ENCODE results near the gene ARHGEF10L.

DNA sequence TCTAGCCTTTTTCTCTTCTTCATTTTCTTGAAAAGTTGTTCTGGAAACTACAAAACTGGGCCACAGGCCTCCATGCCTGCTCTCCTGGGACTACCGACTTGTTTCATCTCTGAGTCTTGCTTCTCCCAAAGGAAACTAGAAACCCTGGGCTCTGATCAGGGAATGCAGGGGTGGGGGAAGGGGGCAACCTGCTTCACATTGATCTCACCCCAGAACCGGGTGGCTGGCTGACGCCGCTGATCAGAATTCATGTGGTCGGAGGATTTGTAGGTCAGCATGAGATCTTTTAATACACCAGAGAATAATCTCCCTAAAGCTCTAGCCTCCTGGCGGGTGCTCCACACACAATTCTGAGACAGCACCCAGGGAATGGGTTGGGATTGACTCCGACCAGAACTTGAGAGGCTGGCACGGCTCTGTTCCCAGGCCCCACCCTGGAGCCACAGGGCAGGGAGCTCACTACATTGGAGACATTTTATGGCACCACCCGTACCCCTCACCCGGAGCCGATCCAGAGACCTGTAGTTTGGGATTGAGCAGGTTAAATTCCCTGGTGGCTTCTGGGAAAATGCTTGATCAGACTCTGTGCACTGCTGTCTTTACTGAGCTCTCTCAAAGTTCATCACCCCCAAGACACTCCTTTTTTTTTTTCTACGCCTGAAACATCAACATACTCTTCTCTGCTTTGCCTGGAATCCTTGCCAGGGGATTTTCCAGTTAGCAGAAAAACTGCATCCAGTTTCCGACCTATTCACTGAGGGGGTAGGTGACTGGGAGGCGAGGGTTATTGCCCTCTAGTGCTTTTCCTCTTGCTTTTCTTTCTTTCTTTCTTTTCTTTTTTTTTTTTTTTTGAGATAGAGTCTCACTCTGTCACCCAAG, 12.2 kb upstream of the ARHGEF10L start:
- no peak for TF ChIP-seq POLR2A (IDR thresholded peaks at IDR 0.05)
- TF ChIP-seq, protein P1, sequence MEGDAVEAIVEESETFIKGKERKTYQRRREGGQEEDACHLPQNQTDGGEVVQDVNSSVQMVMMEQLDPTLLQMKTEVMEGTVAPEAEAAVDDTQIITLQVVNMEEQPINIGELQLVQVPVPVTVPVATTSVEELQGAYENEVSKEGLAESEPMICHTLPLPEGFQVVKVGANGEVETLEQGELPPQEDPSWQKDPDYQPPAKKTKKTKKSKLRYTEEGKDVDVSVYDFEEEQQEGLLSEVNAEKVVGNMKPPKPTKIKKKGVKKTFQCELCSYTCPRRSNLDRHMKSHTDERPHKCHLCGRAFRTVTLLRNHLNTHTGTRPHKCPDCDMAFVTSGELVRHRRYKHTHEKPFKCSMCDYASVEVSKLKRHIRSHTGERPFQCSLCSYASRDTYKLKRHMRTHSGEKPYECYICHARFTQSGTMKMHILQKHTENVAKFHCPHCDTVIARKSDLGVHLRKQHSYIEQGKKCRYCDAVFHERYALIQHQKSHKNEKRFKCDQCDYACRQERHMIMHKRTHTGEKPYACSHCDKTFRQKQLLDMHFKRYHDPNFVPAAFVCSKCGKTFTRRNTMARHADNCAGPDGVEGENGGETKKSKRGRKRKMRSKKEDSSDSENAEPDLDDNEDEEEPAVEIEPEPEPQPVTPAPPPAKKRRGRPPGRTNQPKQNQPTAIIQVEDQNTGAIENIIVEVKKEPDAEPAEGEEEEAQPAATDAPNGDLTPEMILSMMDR (IDR thresholded peaks at IDR 0.05), result no peak

Data from vagina (tissue), 2 donors.